GM23338 (cell line): ENCODE data around the gene SIDT1.

Experiments used
- CTCF ChIP-seq, 2 experiments: fragments of 200-600 bp in 1 of 2; sonication (generic) in 1 of 2; conservative IDR thresholded peaks; 2 replicates each; pipeline versions ENCODE4 v1.5.1 to v1.6.1; 2016 to 2017; ENCODE audit warnings: antibody characterized with exemption in 2 of 2, low read depth in 2 of 2, mild to moderate bottlenecking in 2 of 2, moderate library complexity in 1 of 2
- EZH2 ChIP-seq: fragments of 200-600 bp; sonication (generic); IDR thresholded peaks from one replicate; pipeline ENCODE4 v1.8.0; 2017; ENCODE audit warnings: antibody characterized with exemption, mild to moderate bottlenecking, low read depth; ENCODE audit not compliant: unreplicated experiment
- EZH2phosphoT487 ChIP-seq: fragments of 200-600 bp; sonication (generic); IDR thresholded peaks from one replicate; pipeline ENCODE4 v1.8.1; 2018; ENCODE audit warnings: antibody characterized with exemption; ENCODE audit not compliant: unreplicated experiment

- TF ChIP-seq EZH2 (no peak), CTCF (conservative IDR thresholded peaks at IDR 0.05; ENCODE audit: low read depth in 2 of 2) (no peak), EZH2phosphoT487 (no peak)
Measured at GRCh38 chr3:113668015-113668414, 135.7 kb downstream of the SIDT1 start.
